ENCODE results near the gene GMPR. TPM values are rescaled to one million over a fixed set of nuclear protein-coding genes. Genes with fewer than 3 reads are reported as not detected.

The GMPR gene
- total and polyA plus RNA-seq, 3 experiments from 2014 or later: 0.66 to 1.4 (median 0.82) TPM

DNA sequence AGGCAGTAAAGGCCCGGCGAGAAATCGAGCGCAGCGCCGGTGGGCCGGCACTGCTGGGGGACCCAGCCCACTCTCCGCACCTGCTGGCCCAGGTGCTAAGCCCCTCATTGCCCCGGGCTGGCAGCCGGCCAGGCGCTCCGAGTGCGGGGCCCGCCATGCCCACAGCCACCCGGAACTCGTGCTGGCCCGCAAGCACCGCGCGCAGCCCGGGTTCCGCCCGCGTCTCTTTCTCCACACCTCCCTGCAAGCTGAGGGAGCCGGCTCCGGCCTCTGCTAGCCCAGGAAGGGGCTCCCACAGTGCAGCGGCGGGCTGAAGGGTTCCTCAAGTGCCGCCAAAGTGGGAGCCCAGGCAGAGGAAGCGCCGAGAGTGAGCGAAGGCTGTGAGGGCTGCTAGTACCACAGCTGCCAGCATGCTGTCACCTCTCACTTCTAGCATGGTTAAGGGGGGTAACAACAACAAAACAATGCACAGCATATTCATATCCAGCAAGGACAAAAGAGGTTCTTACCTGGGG is 11.3 kb upstream of the GMPR start:
- H3K4me3 ChIP-seq (ENCODE audit: low read length): no peak overlapping the region
- H3K27ac ChIP-seq (ENCODE audit: low read depth, low read length): no peak overlapping the region
- H3K9me3 ChIP-seq (ENCODE audit: low read length): no peaks in the 10 kb centered on the region
- Mint-ChIP-seq H3K36me3 (no peaks in the 10 kb centered on the region), H3K27ac (no peak overlapping the region), H3K4me3 (no peak overlapping the region), H3K27me3 (peaks cover 6 to 27% of the 10 kb centered on the region in 2 donors), H3K9me3 (peaks cover 0 to 2% (median 0%) of the 10 kb centered on the region in 5 donors), H3K4me1 (no peaks in the 10 kb centered on the region)
- H3K27me3 ChIP-seq (ENCODE audit: insufficient read depth, low read length, poor library complexity, severe bottlenecking): no peaks in the 10 kb centered on the region
- no peaks in the 10 kb centered on the region for H3K4me1 ChIP-seq (ENCODE audit: insufficient read depth, low read length)
- H3K36me3 ChIP-seq (ENCODE audit: insufficient read depth, low read length): no peaks in the 10 kb centered on the region
- ChIA-PET CTCF (no interaction called here), POLR2A (no interaction called here)
- no peak for DNase-seq

DNA sequence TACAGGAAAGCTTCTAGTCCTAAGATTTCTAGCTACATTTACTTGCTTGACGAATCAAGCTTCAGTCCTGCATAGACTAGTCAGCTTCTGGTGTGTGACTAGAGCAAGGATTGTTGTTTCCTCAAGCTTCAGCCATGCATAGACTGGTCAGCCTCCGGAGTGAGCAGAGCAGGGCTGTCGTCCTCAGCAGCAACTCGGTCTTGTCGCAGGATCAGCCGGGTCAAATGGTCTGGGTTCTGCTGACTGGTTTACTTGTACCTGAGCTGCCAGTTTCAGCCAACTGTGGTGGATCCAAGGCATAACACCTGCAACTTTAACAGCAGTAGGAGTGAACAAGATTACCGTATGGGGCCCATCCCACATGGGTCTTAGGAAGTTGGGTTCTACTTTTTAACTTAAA is 10.8 kb upstream of the GMPR start:
- Histone ChIP-seq H3K36me3 (ENCODE audit: insufficient read depth, low read length) (no peaks in the 10 kb centered on the region), H3K27me3 (ENCODE audit: insufficient read depth, low read length, poor library complexity, severe bottlenecking) (no peaks in the 10 kb centered on the region), H3K4me3 (ENCODE audit: low read length) (no peak overlapping the region), H3K9me3 (ENCODE audit: low read length) (no peaks in the 10 kb centered on the region), H3K4me1 (ENCODE audit: insufficient read depth, low read length) (no peaks in the 10 kb centered on the region), H3K27ac (ENCODE audit: low read depth, low read length) (no peak overlapping the region)
- no peaks in the 10 kb centered on the region for H3K4me1 Mint-ChIP-seq
- POLR2A ChIA-PET: no interaction called here
- H3K9me3 Mint-ChIP-seq: peaks cover 0 to 2% (median 0%) of the 10 kb centered on the region in 5 donors
- CTCF ChIA-PET: no interaction called here
- no peak overlapping the region for H3K27ac Mint-ChIP-seq
- H3K27me3 Mint-ChIP-seq: peaks cover 9 to 29% of the 10 kb centered on the region in 2 donors
- DNase-seq: no peak
- peak overlapping the region in 1 of 7 donors; percentile 54 for H3K4me3 Mint-ChIP-seq
- no peaks in the 10 kb centered on the region for H3K36me3 Mint-ChIP-seq

DNA sequence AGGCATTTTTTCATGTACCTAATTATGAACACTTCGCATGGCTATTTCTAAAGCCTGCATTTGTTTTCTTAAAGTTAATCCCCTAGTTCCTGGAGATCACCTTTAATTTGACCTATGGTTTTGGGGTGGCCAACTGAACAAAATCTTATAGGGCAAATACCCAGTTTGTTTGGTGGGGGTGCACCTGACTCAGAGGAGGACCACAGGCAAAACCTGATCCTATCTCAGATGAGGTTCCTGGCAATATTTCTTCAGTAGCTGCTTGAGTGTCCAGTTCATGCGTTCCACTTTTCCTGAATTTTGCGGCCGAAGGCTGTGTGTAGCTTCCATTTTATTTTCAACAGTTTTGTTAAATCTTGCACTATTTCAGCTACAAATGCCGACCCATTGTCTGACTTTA is 10.3 kb upstream of the GMPR start:
- CTCF ChIA-PET: no interaction called here
- Histone ChIP-seq H3K4me1 (ENCODE audit: insufficient read depth, low read length) (no peaks in the 10 kb centered on the region), H3K36me3 (ENCODE audit: insufficient read depth, low read length) (no peaks in the 10 kb centered on the region), H3K27me3 (ENCODE audit: insufficient read depth, low read length, poor library complexity, severe bottlenecking) (no peaks in the 10 kb centered on the region), H3K9me3 (ENCODE audit: low read length) (no peaks in the 10 kb centered on the region), H3K27ac (ENCODE audit: low read depth, low read length) (no peak overlapping the region), H3K4me3 (ENCODE audit: low read length) (no peak overlapping the region)
- peaks cover 0 to 2% (median 0%) of the 10 kb centered on the region in 5 donors for H3K9me3 Mint-ChIP-seq
- peak overlapping the region in 1 of 8 donors; percentile 29 for H3K27ac Mint-ChIP-seq
- POLR2A ChIA-PET: no interaction called here
- no peak for DNase-seq
- no peak overlapping the region for H3K4me3 Mint-ChIP-seq
- no peaks in the 10 kb centered on the region for H3K4me1 Mint-ChIP-seq
- H3K27me3 Mint-ChIP-seq: peaks cover 9 to 29% of the 10 kb centered on the region in 2 donors
- H3K36me3 Mint-ChIP-seq: no peaks in the 10 kb centered on the region

DNA sequence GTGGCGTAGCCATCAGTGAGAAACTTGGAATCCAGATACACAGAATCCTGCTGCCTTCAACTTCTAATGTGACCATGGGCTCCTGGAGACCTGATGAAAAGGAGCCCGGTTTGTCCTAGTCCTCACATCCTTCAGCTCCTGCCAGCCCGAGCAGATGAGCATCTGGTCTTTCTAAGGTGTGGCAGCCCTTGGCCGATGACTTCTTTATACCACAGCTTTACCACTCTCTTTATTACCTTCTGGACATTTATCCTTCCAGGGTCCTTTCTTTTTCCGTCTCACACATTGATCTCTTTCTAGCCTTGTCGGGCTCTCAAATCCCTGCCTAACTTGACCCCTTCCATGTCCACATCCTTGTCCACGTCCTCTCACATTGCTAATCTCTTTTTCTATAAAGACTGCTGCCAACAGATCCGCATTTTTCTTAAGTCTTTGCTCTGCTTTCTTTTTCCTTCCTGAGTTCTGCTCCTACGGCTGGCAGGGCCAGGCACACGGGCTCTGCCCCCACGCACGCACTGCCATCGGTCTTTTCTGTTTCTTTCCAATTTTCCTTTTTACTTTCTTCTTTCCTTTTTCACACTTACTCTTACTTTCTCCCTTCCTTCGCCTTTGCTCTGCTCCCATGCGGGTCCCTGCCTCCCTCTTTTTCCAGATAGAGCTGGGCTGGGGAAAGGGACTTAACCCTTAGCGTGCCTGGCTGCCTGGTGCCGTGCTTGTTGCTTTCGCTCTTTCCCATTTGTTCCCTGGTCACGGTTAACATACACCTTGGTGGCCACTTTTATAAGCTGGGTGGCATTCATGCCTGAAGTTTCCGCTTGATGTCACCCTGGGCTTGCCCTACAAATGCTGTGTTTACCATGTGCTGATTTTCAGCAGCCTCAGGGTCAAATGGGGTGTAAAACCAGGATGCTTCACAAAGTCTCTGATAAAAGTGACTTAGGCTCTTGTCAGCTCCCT is 9.4 kb upstream of the GMPR start:
- Histone ChIP-seq H3K27me3 (ENCODE audit: insufficient read depth, low read length, poor library complexity, severe bottlenecking) (no peaks in the 10 kb centered on the region), H3K36me3 (ENCODE audit: insufficient read depth, low read length) (no peaks in the 10 kb centered on the region), H3K27ac (ENCODE audit: low read depth, low read length) (no peak overlapping the region), H3K4me1 (ENCODE audit: insufficient read depth, low read length) (no peaks in the 10 kb centered on the region), H3K9me3 (ENCODE audit: low read length) (no peaks in the 10 kb centered on the region), H3K4me3 (ENCODE audit: low read length) (no peak overlapping the region)
- no peak overlapping the region for H3K4me3 Mint-ChIP-seq
- DNase-seq: no peak
- H3K36me3 Mint-ChIP-seq: no peaks in the 10 kb centered on the region
- H3K27me3 Mint-ChIP-seq: peaks cover 7 to 35% of the 10 kb centered on the region in 2 donors
- CTCF ChIA-PET: interaction anchor here (1.3 kb wide), 1 partner anchor 10 kb away, joined by 3 read pairs; no protein-coding TSS in a partner anchor
- H3K27ac Mint-ChIP-seq: no peak overlapping the region
- no peaks in the 10 kb centered on the region for H3K4me1 Mint-ChIP-seq
- H3K9me3 Mint-ChIP-seq: peaks cover 0 to 2% (median 0%) of the 10 kb centered on the region in 5 donors
- POLR2A ChIA-PET: interaction anchor here (0.6 kb wide), 1 partner anchor 1814 kb away, joined by 5 read pairs; no protein-coding TSS in a partner anchor

DNA sequence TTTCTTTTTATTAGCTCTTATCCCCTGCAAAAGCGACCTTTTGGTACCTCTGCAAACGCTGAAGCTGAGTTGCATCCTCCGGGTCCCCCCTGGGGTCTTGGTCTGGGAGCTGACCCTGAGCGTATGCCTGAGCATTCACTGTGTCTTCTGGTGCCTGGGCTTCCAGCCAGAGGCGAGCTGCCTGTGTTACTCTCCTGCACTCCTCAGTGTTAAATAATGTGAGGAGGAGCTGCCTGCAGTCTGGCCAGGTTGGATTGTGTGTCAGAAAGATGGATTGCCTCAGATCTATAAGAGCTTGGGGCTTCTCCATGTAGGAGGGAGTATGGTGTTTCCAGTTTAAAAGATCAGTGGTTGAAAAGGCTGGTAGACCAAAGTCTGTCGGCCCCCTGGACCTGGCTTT is 8.7 kb upstream of the GMPR start:
- Histone ChIP-seq H3K4me3 (ENCODE audit: low read length) (no peak overlapping the region), H3K36me3 (ENCODE audit: insufficient read depth, low read length) (no peaks in the 10 kb centered on the region), H3K27ac (ENCODE audit: low read depth, low read length) (no peak overlapping the region), H3K27me3 (ENCODE audit: insufficient read depth, low read length, poor library complexity, severe bottlenecking) (no peaks in the 10 kb centered on the region), H3K4me1 (ENCODE audit: insufficient read depth, low read length) (no peaks in the 10 kb centered on the region), H3K9me3 (ENCODE audit: low read length) (no peaks in the 10 kb centered on the region)
- no peak overlapping the region for H3K27ac Mint-ChIP-seq
- H3K27me3 Mint-ChIP-seq: peaks cover 8 to 34% of the 10 kb centered on the region in 2 donors
- ChIA-PET POLR2A (no interaction called here), CTCF (interaction anchor here (1.3 kb wide), 1 partner anchor 10 kb away, joined by 3 read pairs; no protein-coding TSS in a partner anchor)
- no peak for DNase-seq
- no peak overlapping the region for H3K4me3 Mint-ChIP-seq
- H3K9me3 Mint-ChIP-seq: peaks cover 0 to 2% (median 0%) of the 10 kb centered on the region in 5 donors
- no peaks in the 10 kb centered on the region for H3K36me3 Mint-ChIP-seq
- no peaks in the 10 kb centered on the region for H3K4me1 Mint-ChIP-seq

DNA sequence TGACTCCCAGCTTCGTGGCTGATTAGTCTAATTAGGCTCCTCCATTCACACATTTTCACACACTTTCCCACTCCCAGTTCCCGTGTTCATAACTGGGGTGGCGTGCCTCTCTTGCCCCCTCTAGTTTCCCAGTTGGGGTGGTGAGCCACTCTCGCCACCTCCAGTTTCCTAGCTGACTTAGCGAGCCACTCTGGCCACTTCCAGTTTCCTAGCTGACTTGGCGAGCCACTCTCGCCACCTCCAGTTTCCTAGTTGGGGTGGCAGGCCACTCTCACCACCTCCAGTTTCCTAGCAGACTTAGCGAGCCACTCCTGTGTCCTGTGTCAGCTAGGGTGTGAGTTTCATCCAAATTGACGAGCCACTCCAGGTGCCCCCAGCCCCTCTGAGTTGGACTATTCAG is 7.4 kb upstream of the GMPR start:
- H3K4me3 Mint-ChIP-seq: no peak overlapping the region
- Histone ChIP-seq H3K4me3 (ENCODE audit: low read length) (no peak overlapping the region), H3K27ac (ENCODE audit: low read depth, low read length) (no peak overlapping the region), H3K4me1 (ENCODE audit: insufficient read depth, low read length) (no peaks in the 10 kb centered on the region), H3K36me3 (ENCODE audit: insufficient read depth, low read length) (no peaks in the 10 kb centered on the region), H3K27me3 (ENCODE audit: insufficient read depth, low read length, poor library complexity, severe bottlenecking) (no peaks in the 10 kb centered on the region), H3K9me3 (ENCODE audit: low read length) (no peaks in the 10 kb centered on the region)
- no peaks in the 10 kb centered on the region for H3K36me3 Mint-ChIP-seq
- DNase-seq: no peak
- H3K4me1 Mint-ChIP-seq: no peaks in the 10 kb centered on the region
- no peak overlapping the region for H3K27ac Mint-ChIP-seq
- H3K27me3 Mint-ChIP-seq: peaks cover 13 to 33% of the 10 kb centered on the region in 2 donors
- H3K9me3 Mint-ChIP-seq: no peaks in the 10 kb centered on the region
- POLR2A ChIA-PET: no interaction called here
- CTCF ChIA-PET: no interaction called here

DNA sequence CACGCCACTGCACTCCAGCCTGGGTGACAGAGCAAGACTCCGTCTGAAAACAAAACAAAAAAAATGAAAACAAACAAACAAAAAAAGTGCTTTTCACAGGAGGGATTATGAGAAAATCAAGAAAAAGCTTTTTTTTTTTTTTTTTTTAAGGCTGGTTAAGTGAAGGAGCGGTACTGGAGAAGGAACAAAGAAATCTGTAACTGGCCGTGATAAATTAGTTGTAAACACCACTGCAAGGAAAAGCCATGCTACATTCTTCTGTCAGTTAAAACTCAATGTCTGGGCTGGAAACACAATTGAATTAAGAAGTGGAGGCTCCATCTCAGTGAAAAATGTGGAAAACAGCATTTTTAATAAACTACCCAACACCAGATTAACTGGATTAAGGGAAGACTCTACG is 6.3 kb upstream of the GMPR start:
- no peak for DNase-seq
- Histone ChIP-seq H3K36me3 (ENCODE audit: insufficient read depth, low read length) (no peaks in the 10 kb centered on the region), H3K9me3 (ENCODE audit: low read length) (no peaks in the 10 kb centered on the region), H3K27me3 (ENCODE audit: insufficient read depth, low read length, poor library complexity, severe bottlenecking) (no peaks in the 10 kb centered on the region), H3K4me3 (ENCODE audit: low read length) (no peak overlapping the region), H3K4me1 (ENCODE audit: insufficient read depth, low read length) (peaks cover 5% of the 10 kb centered on the region), H3K27ac (ENCODE audit: low read depth, low read length) (no peak overlapping the region)
- H3K27ac Mint-ChIP-seq: no peak overlapping the region
- CTCF ChIA-PET: interaction anchor here (0.7 kb wide), 1 partner anchor 1250 kb away, joined by 4 read pairs; no protein-coding TSS in a partner anchor
- no peaks in the 10 kb centered on the region for H3K9me3 Mint-ChIP-seq
- H3K27me3 Mint-ChIP-seq: peaks cover 13 to 29% of the 10 kb centered on the region in 2 donors
- H3K4me1 Mint-ChIP-seq: peaks cover 6 to 11% (median 10%) of the 10 kb centered on the region in 3 donors
- no peak overlapping the region for H3K4me3 Mint-ChIP-seq
- POLR2A ChIA-PET: no interaction called here
- no peaks in the 10 kb centered on the region for H3K36me3 Mint-ChIP-seq

DNA sequence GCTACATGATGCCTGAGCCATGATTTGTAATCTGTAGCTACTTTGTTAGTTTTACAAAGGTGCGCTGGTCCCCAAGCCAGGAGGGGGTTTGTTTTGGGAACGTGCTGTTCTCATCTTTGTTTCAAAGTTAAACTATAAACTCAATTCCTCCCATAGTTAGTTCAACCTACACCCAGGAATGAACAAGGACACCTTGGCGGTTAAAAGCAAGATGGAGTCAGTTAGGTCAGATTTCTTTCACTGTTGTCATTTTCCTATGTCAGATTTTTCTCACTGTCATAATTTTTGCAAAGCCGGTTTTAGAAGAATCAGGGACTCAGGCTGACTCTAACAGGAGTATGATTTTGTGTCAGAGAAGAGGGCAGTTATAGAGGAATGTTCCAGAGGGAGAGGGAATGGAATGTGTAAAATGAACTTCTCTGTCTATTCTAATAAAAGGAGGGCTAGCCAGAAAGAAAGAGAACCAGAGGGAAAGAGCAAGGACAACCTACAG is 2.3 kb upstream of the GMPR start:
- Histone ChIP-seq H3K4me1 (ENCODE audit: insufficient read depth, low read length) (peaks cover 25% of the 10 kb centered on the region), H3K4me3 (ENCODE audit: low read length) (no peak overlapping the region), H3K27ac (ENCODE audit: low read depth, low read length) (no peak overlapping the region), H3K36me3 (ENCODE audit: insufficient read depth, low read length) (no peaks in the 10 kb centered on the region), H3K27me3 (ENCODE audit: insufficient read depth, low read length, poor library complexity, severe bottlenecking) (no peaks in the 10 kb centered on the region), H3K9me3 (ENCODE audit: low read length) (no peaks in the 10 kb centered on the region)
- CTCF ChIA-PET: no interaction called here
- Mint-ChIP-seq H3K27me3 (peaks cover 22 to 48% of the 10 kb centered on the region in 2 donors), H3K9me3 (no peaks in the 10 kb centered on the region), H3K36me3 (peaks cover 0 to 1% (median 0%) of the 10 kb centered on the region in 3 donors), H3K4me1 (peaks cover 17 to 30% (median 24%) of the 10 kb centered on the region in 3 donors), H3K27ac (peak overlapping the region in 1 of 8 donors; percentile 7), H3K4me3 (peak overlapping the region in 2 of 7 donors; percentile 3 to 64)
- POLR2A ChIA-PET: interaction anchor here (1.0 kb wide), 1 partner anchor 20 kb away, joined by 3 read pairs; no protein-coding TSS in a partner anchor
- no peak for DNase-seq
